Ishikawa (cell line): ENCODE data around the gene PLPP1.

Source experiments
- EGR1 ChIP-seq: IDR thresholded peaks from 2 replicates; pipeline ENCODE4 v1.6.1; 2012
- ZBTB7A ChIP-seq: IDR thresholded peaks from 2 replicates; pipeline ENCODE4 v1.6.1; 2012; ENCODE audit warnings: low read depth

GRCh38 chr5:55568654-55569512, 34.1 kb upstream of the PLPP1 start:
- TF ChIP-seq EGR1 (no peak), ZBTB7A (no peak)
